DND-41 (cell line): ENCODE data around the gene HSP90B1.

ENCODE experiments used
- CTCF ChIP-seq: IDR thresholded peaks from 2 replicates; pipeline ENCODE4 v1.5.1; 2012; ENCODE audit warnings: borderline replicate concordance, low read length, moderate library complexity, mild to moderate bottlenecking; ENCODE audit not compliant: poor library complexity, severe bottlenecking; ENCODE audit errors: extremely low read depth
- EZH2 ChIP-seq: IDR thresholded peaks from 3 replicates; pipeline ENCODE4 v1.6.1; 2012; ENCODE audit warnings: borderline replicate concordance, low read depth, mild to moderate bottlenecking, moderate library complexity, low read length, inconsistent platforms; ENCODE audit not compliant: severe bottlenecking

GRCh38 chr12:103978384-103978982 is 48.3 kb downstream of the HSP90B1 start:
- TF ChIP-seq CTCF (no peak), EZH2 (no peak)
